ENCODE measurements around the gene FBXO10. TPM values are rescaled to one million over a fixed set of nuclear protein-coding genes. Genes with fewer than 3 reads are reported as not detected.
"Not testable (repeated sequence)": the region's sequence is repeated elsewhere in the genome, so short reads cannot be mapped to it uniquely, and the experiment has no call there.

The FBXO10 gene
- total and polyA plus RNA-seq, 2 of the 4 experiments (the other 2 are of a cell fraction): 6.6 to 6.7 TPM

GRCh38 chr9:37510053-37510452 is 66.1 kb downstream of the FBXO10 start:
- H4K20me1 ChIP-seq (ENCODE audit: insufficient read depth, low read length); H3K56ac ChIP-seq (ENCODE audit: extremely low read depth, insufficient read depth, low read length); intact Hi-C loops (cut with micrococcal nuclease); H3K4me1 ChIP-seq (ENCODE audit: control insufficient read depth, insufficient read depth, low read length); H3K4ac ChIP-seq (ENCODE audit: low read depth, low read length); H3K9me3 ChIP-seq (ENCODE audit: control insufficient read depth, insufficient read depth, low read length); H3K9me1 ChIP-seq (ENCODE audit: insufficient read depth, low read length); H3K14ac ChIP-seq (replicated peaks; ENCODE audit: low read depth, low read length); H3K23ac ChIP-seq (ENCODE audit: low read depth, low read length); H3K27me3 ChIP-seq (ENCODE audit: control insufficient read depth, insufficient read depth, low read length); dilution Hi-C loops (cut with HindIII; ENCODE audit: low sequenced_read_pairs, unreplicated experiment); POLR2A ChIA-PET (ENCODE audit: unreplicated experiment); BruUV-seq (replicated peaks); H2AFZ ChIP-seq (replicated peaks; ENCODE audit: low read length, poor library complexity); H2BK120ac ChIP-seq (ENCODE audit: low read depth, low read length); CTCF ChIA-PET; H2AK9ac ChIP-seq (replicated peaks; ENCODE audit: low read depth, low read length, poor library complexity); in situ Hi-C loops (cut with MboI; ENCODE audit: low sequenced_read_pairs); DNase-seq; H2BK20ac ChIP-seq (ENCODE audit: low read depth, low read length); H3K18ac ChIP-seq (ENCODE audit: low read depth, low read length); H3K9ac ChIP-seq (ENCODE audit: low read depth, low read length); H4K91ac ChIP-seq (ENCODE audit: insufficient read depth, low read depth, low read length); H2BK15ac ChIP-seq (ENCODE audit: low read depth, low read length); H4K8ac ChIP-seq (ENCODE audit: low read depth in 2 of 2, low read length in 2 of 2); H2AK5ac ChIP-seq (ENCODE audit: low read depth, low read length); H3K4me3 ChIP-seq (ENCODE audit: insufficient read depth, low read depth, low read length); H2BK5ac ChIP-seq (ENCODE audit: low read depth, low read length, poor library complexity, severe bottlenecking); ATAC-seq (ENCODE audit: low read depth); H4K5ac ChIP-seq (ENCODE audit: low read depth, low read length); H3K27ac ChIP-seq (ENCODE audit: insufficient read depth, low read length); H3K4me2 ChIP-seq (ENCODE audit: low read depth, low read length); H3K79me1 ChIP-seq (ENCODE audit: low read depth in 1 of 2, low read length in 2 of 2): not testable (repeated sequence)
- WGBS, 2 experiments (ENCODE audit: extremely low coverage in 2 of 2, insufficient read length in 1 of 2): 93% methylated on average over 2 of the region's 5 CpGs; no CpG with 5 or more reads in 1 of the 2 experiments
- H3K36me3 ChIP-seq (ENCODE audit: control insufficient read depth, insufficient read depth, low read length): peaks cover 16% of the 10 kb centered on the region

Measured in IMR-90 (cell line).